ENCODE data around the gene FOXO3B. TPM values are rescaled to one million over a fixed set of nuclear protein-coding genes. Genes with fewer than 3 reads are reported as not detected.
"Not testable (repeated sequence)": the region's sequence is repeated elsewhere in the genome, so short reads cannot be mapped to it uniquely, and the experiment has no call there.

The FOXO3B gene
- total and polyA plus RNA-seq, 3 donors from 2014 or later, result 3.4 to 12.1 (median 11.8) TPM

- DNase-seq; H3K27ac ChIP-seq; intact Hi-C loops (cut with DNase I; ENCODE audit: low total_unique reads); H3K36me3 ChIP-seq (ENCODE audit: low read depth, missing control alignments); H3K4me3 ChIP-seq; H3K4me1 ChIP-seq; H3K27me3 ChIP-seq; H3K9me3 ChIP-seq: not testable (repeated sequence)
- 62 to 64% methylated on average over 2 of the region's 6 CpGs for WGBS, 2 donors
Observed at GRCh38 chr17:18643124-18643523, 39.0 kb downstream of the FOXO3B start.

GRCh38 chr17:18638357-18638756, 43.8 kb downstream of the FOXO3B start:
- H3K4me3 ChIP-seq; H3K9me3 ChIP-seq; H3K4me1 ChIP-seq; H3K27ac ChIP-seq; intact Hi-C loops (cut with DNase I; ENCODE audit: low total_unique reads); H3K36me3 ChIP-seq (ENCODE audit: low read depth, missing control alignments); H3K27me3 ChIP-seq; DNase-seq: not testable (repeated sequence)
- WGBS, 2 donors, result 92 to 93% methylated on average over 6 to 13 of the region's 13 CpGs

- H3K4me3 ChIP-seq; H3K36me3 ChIP-seq (ENCODE audit: low read depth, missing control alignments); DNase-seq; H3K9me3 ChIP-seq; intact Hi-C loops (cut with DNase I; ENCODE audit: low total_unique reads); H3K4me1 ChIP-seq; H3K27me3 ChIP-seq; H3K27ac ChIP-seq: not testable (repeated sequence)
- TF ChIP-seq CTCF (IDR thresholded peaks at IDR 0.05), result peak in 1 of 3 experiments; percentile 9
- WGBS, 2 donors, result 77 to 78% methylated on average over 7 of the region's 7 CpGs
Observed at GRCh38 chr17:18636237-18636636, 45.9 kb downstream of the FOXO3B start.

- H3K27me3 ChIP-seq; intact Hi-C loops (cut with DNase I; ENCODE audit: low total_unique reads); H3K9me3 ChIP-seq; H3K27ac ChIP-seq; H3K4me1 ChIP-seq; DNase-seq; H3K36me3 ChIP-seq (ENCODE audit: low read depth, missing control alignments); H3K4me3 ChIP-seq: not testable (repeated sequence)
- WGBS, 2 donors, result 90% methylated on average over 2 of the region's 7 CpGs; no CpG with 5 or more reads in 1 of the 2 donors
Observed at GRCh38 chr17:18635773-18636172, 46.3 kb downstream of the FOXO3B start.

GRCh38 chr17:18634550-18635263, 47.4 kb downstream of the FOXO3B start:
- H3K27me3 ChIP-seq, result not testable (repeated sequence)

More at GRCh38 chr17:18634550-18635263, 47.4 kb downstream of the FOXO3B start:
- peak; percentile 31 for DNase-seq
- peak overlapping the region; percentile 29 to 39 for H3K4me3 ChIP-seq
- H3K36me3 ChIP-seq (ENCODE audit: low read depth, missing control alignments); intact Hi-C loops (cut with DNase I; ENCODE audit: low total_unique reads); H3K27ac ChIP-seq; H3K4me1 ChIP-seq; H3K9me3 ChIP-seq: not testable (repeated sequence)
- 16 to 22% methylated on average over 19 to 42 of the region's 56 CpGs for WGBS, 2 donors

Small RNAs within 50 kb of the gene (small RNA-seq; reads per million reads assigned to genes)
- gene AC026271.2 (0 reads per million in 2 donors), gene AC026271.4 (0 reads per million in 2 donors)

Other genes with a start within 250 kb of the FOXO3B start
- gene LGALS9C, start 205.5 kb downstream of the FOXO3B start, total RNA-seq, result under 1 TPM in 1 of 2 donors, not detected in 1; 0.56 TPM
- 1.2 TPM for gene LGALS9C, start 205.5 kb downstream of the FOXO3B start, polyA plus RNA-seq (ENCODE audit: insufficient read depth, low read depth, low replicate concordance)
- 10 to 100 TPM; 14.8 to 29.3 TPM for gene TBC1D28, start 37.9 kb downstream of the FOXO3B start, total RNA-seq
- 21.8 TPM for gene TBC1D28, start 37.9 kb downstream of the FOXO3B start, polyA plus RNA-seq (ENCODE audit: insufficient read depth, low read depth, low replicate concordance)
- gene FBXW10, start 61.7 kb upstream of the FOXO3B start, total RNA-seq, result 1 to 10 TPM; 7.6 to 8.9 TPM
- gene FBXW10, start 61.7 kb upstream of the FOXO3B start, polyA plus RNA-seq (ENCODE audit: insufficient read depth, low read depth, low replicate concordance), result 30.9 TPM
- 10 to 100 TPM; 49.8 to 51.2 TPM for gene TVP23B, start 98.9 kb upstream of the FOXO3B start, total RNA-seq
- 54.3 TPM for gene TVP23B, start 98.9 kb upstream of the FOXO3B start, polyA plus RNA-seq (ENCODE audit: insufficient read depth, low read depth, low replicate concordance)
- gene PRPSAP2, start 175.8 kb upstream of the FOXO3B start, total RNA-seq, result 10 to 100 TPM; 55.4 to 56.1 TPM
- 42.8 TPM for gene PRPSAP2, start 175.8 kb upstream of the FOXO3B start, polyA plus RNA-seq (ENCODE audit: insufficient read depth, low read depth, low replicate concordance)